Endothelial cell of umbilical vein (primary cell): ENCODE data around the gene SLC6A19.

Source experiments
- CTCF ChIP-seq, 2 donors: IDR thresholded peaks; 1 replicate in 1 of 2; 2 replicates in 1 of 2; pipeline ENCODE4 v1.5.1; 2011; ENCODE audit warnings: low read length in 2 of 2, mild to moderate bottlenecking in 2 of 2, moderate library complexity in 2 of 2, control low read depth in 1 of 2, inconsistent platforms in 1 of 2, low read depth in 1 of 2; ENCODE audit not compliant: insufficient read depth in 1 of 2; ENCODE audit errors: extremely low read depth in 1 of 2
- EZH2 ChIP-seq: IDR thresholded peaks from 2 replicates; pipeline ENCODE4 v1.6.1; 2012; ENCODE audit warnings: borderline replicate concordance, low read depth, mild to moderate bottlenecking, moderate library complexity, low read length, inconsistent platforms; ENCODE audit not compliant: severe bottlenecking
- FOS ChIP-seq: IDR thresholded peaks from 2 replicates; pipeline ENCODE4 v1.6.1; 2011; ENCODE audit warnings: mild to moderate bottlenecking, low read length, moderate library complexity, borderline replicate concordance; ENCODE audit not compliant: insufficient read depth
- GATA2 ChIP-seq: IDR thresholded peaks from 2 replicates; pipeline ENCODE4 v1.7.0; 2011; ENCODE audit warnings: low read depth, mild to moderate bottlenecking, moderate library complexity, mixed read lengths, low read length; ENCODE audit not compliant: insufficient read length, insufficient read depth
- JUN ChIP-seq: IDR thresholded peaks from 2 replicates; pipeline ENCODE4 v1.6.1; 2011; ENCODE audit warnings: borderline replicate concordance, low read depth; ENCODE audit not compliant: insufficient read length, insufficient read depth
- MAX ChIP-seq: IDR thresholded peaks from 2 replicates; pipeline ENCODE4 v1.6.1; 2011; ENCODE audit not compliant: insufficient read depth, insufficient read length
- MYC ChIP-seq: IDR thresholded peaks from one replicate; pipeline ENCODE4 v1.6.1; 2011; ENCODE audit warnings: mild to moderate bottlenecking, low read depth, low read length
- POLR2A ChIP-seq: IDR thresholded peaks from 2 replicates; pipeline ENCODE4 v1.6.1; 2012; ENCODE audit warnings: low read depth, mild to moderate bottlenecking, control low read depth, low read length
- POLR2AphosphoS5 ChIP-seq: IDR thresholded peaks from 2 replicates; pipeline ENCODE4 v1.6.1; 2012; ENCODE audit warnings: low read depth, mild to moderate bottlenecking, control low read depth, low read length, moderate library complexity; ENCODE audit not compliant: insufficient read depth

GRCh38 chr5:1204693-1205242 is 3.4 kb downstream of the SLC6A19 start:
- TF ChIP-seq CTCF (IDR thresholded peaks at IDR 0.05; ENCODE audit: extremely low read depth in 1 of 2, insufficient read depth in 1 of 2, low read depth in 1 of 2, low read length in 2 of 2) (peak in 1 of 2 donors; percentile 1), POLR2AphosphoS5 (no peak), EZH2 (no peak), POLR2A (no peak), MYC (no peak), JUN (no peak), MAX (no peak), FOS (no peak), GATA2 (no peak)
